Measurements from ENCODE around the gene ALDH5A1.

GRCh38 chr6:24501374-24501773 is 6.6 kb downstream of the ALDH5A1 start:
- no peak for TF ChIP-seq POLR2A (IDR thresholded peaks at IDR 0.05)
- TF ChIP-seq CTCF (IDR thresholded peaks at IDR 0.05): no peak

Data from body of pancreas (tissue), 4 donors.